CD4-positive, alpha-beta T cell treated with Interleukin-10 for 1 hour (primary cell): ENCODE measurements around the gene HBA2.
"Not testable (repeated sequence)": the region's sequence is repeated elsewhere in the genome, so short reads cannot be mapped to it uniquely, and the experiment has no call there.

Source experiments
- DNase-seq: peaks from one replicate; pipeline ENCODE4 v3.0.0-alpha.2; 2020

The HBA2 gene

DNA sequence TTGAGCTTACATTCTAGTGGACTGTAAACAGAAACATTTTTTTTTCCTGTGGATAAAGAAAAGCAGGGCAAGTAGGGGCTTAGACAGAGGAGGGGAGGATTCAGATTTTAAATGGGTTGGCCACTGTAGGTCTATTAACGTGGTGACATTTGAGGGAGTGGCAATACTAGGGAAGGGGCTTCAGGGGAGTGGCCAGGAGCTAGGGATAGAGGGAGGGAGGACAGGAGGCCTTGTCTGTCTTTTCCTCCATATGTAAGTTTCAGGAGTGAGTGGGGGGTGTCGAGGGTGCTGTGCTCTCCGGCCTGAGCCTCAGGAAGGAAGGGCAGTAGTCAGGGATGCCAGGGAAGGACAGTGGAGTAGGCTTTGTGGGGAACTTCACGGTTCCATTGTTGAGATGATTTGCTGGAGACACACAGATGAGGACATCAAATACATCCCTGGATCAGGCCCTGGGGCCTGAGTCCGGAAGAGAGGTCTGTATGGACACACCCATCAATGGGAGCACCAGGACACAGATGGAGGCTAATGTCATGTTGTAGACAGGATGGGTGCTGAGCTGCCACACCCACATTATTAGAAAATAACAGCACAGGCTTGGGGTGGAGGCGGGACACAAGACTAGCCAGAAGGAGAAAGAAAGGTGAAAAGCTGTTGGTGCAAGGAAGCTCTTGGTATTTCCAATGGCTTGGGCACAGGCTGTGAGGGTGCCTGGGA is 13.4 kb upstream of the HBA2 start:
- no peak for DNase-seq

DNA sequence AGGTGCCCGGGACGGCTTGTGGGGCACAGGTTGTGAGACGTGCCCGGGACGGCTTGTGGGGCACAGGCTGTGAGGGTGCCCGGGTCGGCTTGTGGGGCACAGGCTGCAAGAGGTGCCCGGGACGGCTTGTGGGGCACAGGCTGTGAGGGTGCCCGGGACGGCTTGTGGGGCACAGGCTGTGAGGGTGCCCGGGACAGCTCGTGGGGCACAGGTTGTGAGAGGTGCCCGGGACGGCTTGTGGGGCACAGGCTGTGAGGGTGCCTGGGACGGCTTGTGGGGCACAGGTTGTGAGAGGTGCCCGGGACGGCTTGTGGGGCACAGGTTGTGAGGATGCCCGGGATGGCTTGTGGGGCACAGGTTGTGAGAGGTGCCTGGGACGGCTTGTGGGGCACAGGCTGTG is 12.4 kb upstream of the HBA2 start:
- DNase-seq = not testable (repeated sequence)

DNA sequence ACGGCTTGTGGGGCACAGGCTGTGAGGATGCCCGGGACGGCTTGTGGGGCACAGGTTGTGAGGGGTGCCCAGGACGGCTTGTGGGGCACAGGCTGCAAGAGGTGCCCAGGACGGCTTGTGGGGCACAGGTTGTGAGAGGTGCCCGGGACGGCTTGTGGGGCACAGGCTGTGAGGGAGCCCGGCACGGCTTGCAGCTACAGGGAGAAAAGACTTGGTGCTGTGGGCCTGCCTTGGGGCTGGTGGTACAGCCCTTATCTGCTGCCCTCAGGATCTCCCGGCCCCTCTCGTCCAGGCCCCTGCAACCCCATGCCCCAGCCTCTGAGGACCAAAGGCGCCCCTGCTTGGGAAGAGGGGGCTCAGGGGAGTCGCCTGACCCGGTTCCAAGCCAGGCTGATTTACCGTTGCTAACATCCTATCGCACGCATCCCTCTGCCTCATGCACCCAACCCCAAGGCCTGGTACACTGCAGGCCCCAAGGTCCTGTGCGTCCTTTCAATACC is 11.9 kb upstream of the HBA2 start:
- no peak for DNase-seq

DNA sequence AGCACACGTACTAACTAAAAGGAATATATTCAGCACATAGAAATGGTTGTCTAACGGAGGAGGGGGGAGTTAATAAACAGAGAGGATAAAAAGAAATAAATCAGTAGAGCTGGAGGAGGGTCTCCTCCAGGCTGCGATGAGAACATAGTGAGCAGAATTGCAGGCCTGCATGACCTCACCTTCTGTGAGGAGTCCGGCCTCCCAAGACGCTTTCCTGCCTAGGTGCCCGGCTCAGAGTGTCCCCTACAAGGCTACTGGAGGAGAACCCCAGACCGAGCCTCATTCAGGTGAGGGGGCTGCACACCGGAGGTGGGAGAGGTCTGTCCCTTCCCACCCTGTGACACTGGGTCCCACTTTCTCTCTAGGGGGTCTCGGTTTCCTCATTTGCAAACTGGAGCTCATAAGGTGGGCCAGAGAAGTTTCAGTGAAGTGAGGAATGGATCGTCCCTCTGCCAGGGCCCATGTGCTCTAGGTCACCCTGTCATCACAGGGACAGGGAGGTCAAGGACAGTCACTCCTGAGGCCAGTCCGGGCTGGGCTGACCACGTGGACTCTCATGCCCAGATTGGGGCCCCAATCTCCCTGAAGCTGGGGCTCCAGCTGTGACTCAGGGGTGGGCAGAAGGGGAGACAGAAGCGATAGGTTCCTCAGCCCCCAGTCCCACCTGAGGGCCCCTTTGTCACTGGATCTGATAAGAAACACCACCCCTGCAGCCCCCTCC is 10.2 kb upstream of the HBA2 start:
- no peak for DNase-seq

DNA sequence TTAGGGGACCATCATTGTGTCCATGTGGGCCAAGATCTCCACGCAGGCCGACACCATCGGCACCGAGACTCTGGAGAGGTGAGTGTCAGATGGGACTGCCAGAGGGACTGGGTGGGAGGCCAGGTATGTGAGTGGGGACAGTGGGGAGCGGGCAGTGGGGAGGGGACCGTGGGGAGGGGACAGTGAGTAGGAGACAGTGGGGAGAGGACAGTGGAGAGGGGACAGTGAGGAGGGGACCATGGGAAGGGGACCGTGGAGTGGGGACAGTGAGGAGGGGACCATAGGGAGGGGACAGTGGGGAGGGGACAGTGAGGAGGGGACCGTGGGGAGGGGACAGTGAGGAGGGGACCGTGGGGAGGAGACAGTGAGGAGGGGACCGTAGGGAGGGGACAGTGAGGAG is 9.5 kb upstream of the HBA2 start:
- DNase-seq = not testable (repeated sequence)

DNA sequence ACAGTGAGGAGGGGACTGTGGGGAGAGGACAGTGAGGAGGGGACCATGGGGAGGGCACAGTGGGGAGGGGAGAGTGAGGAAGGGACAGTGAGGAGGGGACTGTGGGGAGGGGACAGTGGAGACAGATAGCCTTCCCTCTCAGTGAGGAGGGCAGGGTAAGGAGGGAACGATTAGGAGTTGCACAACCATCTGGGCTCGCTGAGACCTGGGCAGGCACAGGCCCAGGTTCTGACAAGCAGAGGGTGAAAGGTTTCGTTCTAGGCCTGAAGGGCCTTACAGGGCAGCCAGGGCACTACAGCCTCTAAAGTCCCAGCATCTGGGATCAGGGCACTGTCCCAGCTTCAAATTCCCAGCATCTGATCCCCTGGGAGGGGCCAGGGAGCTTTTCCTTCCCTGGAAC is 9.0 kb upstream of the HBA2 start:
- not testable (repeated sequence) for DNase-seq

DNA sequence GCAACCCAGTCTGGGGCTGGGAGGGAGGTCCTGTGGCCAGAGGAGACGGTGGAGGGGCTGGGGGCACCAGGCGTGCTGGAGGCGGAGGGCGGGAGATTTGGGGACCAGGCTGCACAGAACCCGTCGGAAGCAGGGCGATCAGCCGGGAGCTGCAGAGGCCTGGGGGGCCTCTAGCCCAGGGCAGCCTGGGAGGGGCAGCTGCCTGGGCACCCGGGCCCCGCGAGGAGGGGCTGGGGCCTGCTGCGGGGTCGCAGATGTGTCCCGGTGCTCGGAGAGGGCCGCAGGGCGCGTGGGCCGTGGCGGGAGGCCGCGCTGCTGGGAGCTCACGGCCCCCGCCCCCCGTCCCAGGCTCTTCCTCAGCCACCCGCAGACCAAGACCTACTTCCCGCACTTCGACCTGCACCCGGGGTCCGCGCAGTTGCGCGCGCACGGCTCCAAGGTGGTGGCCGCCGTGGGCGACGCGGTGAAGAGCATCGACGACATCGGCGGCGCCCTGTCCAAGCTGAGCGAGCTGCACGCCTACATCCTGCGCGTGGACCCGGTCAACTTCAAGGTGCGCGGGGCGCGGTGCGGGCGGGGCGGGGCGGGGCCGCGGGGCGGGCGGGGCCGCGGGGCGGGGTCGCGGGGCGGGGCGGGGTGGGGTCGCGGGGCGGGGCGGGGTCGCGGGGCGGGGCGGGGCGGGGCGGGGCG is 8.4 kb upstream of the HBA2 start:
- not testable (repeated sequence) for DNase-seq

DNA sequence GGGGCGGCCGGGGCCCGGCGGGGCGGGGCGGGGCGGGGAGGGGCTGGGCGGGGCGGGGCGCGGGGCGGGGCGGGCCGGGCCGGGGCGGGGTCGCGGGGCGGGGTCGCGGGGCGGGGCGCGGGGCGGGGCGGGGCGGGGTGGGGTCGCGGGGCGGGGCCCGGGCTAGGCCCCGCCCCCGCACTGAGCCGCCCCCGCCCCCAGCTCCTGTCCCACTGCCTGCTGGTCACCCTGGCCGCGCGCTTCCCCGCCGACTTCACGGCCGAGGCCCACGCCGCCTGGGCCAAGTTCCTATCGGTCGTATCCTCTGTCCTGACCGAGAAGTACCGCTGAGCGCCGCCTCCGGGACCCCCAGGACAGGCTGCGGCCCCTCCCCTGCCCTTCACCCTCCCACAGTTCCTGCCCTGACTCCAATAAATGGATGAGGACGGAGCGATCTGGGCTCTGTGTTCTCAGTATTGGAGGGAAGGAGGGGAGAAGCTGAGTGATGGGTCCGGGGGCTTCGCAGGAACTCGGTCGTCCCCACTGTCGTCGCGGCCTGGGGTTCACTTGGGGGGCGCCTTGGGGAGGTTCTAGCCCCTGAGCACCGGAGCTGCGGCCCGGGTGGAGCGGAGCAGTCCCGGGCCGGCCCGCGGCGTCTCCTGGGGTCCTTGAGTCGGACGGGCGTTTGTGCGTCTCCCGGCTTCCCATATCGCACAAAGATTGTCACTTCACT is 7.7 kb upstream of the HBA2 start:
- DNase-seq = no peak

DNA sequence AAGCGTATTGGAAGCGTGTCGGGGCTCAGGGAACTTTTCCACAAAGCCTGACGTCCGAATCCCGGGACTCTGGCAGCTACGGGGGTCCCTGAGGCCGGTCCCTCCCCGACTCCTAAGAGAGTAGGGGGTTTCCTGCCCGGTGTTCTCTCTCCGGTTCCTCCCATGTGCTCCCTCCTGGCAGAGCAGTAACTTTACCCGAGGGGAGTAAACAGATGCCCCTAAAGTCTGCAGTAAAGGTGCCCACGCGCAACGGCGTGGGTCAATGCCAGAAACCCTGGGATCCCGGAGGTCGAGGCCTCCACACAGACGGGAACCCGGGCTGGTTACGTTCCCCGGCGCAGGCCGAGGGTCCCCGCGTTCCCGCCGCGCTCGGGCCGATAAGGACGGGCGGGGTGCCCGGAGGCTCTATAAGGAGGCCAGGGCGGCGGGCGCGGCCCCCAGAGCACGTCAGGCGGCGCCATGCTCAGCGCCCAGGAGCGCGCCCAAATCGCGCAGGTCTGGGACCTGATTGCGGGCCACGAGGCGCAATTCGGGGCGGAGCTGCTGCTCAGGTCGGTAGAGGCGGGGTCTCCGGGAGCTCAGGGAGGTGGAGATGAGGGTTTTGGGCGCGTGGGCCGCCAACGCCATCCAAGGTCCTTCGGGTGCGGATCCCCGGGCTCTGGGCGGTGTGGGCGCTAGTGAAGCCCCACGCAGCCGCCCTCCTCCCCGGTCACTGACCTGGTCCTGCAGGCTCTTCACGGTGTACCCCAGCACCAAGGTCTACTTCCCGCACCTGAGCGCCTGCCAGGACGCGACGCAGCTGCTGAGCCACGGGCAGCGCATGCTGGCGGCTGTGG is 6.9 kb upstream of the HBA2 start, which contains the start of gene HBM:
Gene HBM (plus strand): TSS at position 440 of the 836 bp plus-strand sequence. CDS start 20 bp downstream, at position 460.
- no peak for DNase-seq

DNA sequence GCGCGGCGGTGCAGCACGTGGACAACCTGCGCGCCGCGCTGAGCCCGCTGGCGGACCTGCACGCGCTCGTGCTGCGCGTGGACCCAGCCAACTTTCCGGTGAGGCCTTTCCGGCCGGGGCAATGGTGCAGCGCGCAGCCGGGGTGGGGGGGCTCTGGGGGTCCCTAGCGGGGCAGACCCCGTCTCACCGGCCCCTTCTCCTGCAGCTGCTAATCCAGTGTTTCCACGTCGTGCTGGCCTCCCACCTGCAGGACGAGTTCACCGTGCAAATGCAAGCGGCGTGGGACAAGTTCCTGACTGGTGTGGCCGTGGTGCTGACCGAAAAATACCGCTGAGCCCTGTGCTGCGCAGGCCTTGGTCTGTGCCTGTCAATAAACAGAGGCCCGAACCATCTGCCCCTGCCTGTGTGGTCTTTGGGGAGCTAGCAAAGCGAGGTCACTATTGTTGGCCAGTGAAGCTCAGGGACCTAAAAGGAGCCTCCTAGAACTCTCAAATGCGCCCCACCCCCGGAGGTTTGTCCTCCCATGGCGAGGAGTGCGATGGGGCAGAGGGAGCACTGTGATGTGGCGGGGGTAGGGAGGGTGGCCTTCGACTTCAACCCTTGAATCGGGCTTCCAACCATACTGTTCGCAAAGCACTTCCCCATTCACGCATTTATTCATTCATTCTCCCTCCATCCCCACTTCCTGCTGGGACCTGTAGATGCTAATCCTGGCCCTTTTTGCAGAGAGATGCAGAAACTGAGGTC is 6.1 kb upstream of the HBA2 start:
- no peak for DNase-seq

DNA sequence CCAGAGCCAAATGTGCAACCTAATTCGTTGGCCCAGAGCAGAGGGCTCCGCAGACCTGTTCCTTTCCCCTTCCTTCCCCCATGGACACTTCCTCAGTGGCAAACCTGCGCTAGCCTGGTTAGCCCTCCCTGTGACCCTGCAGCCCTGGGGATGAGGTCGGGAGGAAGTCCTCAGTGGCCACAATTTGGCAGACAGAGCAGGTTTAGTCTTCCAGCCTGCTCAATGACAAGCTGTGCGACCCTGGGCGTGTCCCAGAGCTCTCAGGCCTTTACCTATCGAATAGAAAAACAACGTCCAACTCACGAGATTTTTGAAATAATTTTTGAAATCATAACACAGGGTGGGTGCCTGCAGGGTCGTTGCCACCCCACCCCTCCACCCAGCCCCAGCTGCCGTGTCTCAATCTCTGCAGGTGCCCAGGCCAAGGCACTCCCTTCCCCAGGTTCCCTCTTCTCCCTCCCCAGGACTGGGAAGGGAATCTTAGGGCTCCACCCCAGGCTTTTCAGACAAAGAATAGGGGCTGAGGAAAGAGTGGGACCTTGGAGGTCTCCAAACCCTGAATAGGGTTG is 5.5 kb upstream of the HBA2 start:
- no peak for DNase-seq

DNA sequence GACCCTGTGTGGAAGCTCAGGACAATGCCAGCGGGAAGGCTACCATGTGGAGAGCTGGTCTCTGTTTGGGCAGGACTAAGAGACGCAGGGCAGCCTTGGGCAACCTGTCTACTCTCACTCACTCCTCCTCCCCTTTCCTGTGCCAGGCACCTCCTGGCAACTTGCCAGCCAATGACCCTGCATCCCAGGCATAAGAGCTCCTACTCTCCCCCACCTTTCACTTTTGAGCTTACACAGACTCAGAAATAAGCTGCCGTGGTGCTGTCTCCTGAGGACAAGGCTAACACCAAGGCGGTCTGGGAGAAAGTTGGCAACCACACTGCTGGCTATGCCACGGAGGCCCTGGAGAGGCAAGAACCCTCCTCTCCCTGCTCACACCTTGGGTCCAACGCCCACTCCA is 4.3 kb upstream of the HBA2 start:
- no peak for DNase-seq

DNA sequence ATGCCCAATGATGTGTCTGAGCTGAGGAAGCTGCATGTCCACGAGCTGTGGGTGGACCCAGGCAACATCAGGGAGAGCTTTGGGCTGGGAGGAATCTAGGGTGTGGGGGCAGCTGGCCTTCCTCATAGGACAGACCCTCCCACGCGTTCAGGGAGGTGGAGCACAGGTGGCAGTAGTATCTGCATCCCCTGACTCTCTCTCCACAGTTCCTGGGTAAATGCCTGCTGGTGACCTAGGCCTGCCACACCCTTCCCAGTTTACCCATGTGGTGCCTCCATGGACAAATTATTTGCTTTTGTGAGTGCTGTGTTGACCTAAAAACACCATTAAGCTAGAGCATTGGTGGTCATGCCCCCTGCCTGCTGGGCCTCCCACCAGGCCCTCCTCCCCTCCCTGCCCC is 3.7 kb upstream of the HBA2 start:
- DNase-seq = no peak

DNA sequence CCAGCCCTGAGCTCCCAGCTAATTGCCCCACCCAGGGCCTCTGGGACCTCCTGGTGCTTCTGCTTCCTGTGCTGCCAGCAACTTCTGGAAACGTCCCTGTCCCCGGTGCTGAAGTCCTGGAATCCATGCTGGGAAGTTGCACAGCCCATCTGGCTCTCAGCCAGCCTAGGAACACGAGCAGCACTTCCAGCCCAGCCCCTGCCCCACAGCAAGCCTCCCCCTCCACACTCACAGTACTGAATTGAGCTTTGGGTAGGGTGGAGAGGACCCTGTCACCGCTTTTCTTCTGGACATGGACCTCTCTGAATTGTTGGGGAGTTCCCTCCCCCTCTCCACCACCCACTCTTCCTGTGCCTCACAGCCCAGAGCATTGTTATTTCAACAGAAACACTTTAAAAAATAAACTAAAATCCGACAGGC is 2.6 kb upstream of the HBA2 start:
- DNase-seq = not testable (repeated sequence)

DNA sequence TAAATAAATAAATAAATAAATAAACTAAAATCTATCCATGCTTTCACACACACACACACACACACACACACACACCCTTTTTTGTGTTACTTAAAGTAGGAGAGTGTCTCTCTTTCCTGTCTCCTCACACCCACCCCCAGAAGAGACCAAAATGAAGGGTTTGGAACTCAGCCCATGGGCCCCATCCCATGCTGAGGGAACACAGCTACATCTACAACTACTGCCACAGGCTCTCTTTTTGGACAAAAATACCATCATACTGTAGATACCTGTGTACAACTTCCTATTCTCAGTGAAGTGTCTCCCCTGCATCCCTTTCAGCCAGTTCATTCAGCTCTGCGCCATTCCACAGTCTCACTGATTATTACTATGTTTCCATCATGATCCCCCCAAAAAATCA is 1.9 kb upstream of the HBA2 start:
- no peak for DNase-seq

DNA sequence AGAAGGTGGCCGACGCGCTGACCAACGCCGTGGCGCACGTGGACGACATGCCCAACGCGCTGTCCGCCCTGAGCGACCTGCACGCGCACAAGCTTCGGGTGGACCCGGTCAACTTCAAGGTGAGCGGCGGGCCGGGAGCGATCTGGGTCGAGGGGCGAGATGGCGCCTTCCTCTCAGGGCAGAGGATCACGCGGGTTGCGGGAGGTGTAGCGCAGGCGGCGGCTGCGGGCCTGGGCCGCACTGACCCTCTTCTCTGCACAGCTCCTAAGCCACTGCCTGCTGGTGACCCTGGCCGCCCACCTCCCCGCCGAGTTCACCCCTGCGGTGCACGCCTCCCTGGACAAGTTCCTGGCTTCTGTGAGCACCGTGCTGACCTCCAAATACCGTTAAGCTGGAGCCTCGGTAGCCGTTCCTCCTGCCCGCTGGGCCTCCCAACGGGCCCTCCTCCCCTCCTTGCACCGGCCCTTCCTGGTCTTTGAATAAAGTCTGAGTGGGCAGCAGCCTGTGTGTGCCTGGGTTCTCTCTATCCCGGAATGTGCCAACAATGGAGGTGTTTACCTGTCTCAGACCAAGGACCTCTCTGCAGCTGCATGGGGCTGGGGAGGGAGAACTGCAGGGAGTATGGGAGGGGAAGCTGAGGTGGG is 657 bp downstream of the HBA2 start:
- not testable (repeated sequence) for DNase-seq

DNA sequence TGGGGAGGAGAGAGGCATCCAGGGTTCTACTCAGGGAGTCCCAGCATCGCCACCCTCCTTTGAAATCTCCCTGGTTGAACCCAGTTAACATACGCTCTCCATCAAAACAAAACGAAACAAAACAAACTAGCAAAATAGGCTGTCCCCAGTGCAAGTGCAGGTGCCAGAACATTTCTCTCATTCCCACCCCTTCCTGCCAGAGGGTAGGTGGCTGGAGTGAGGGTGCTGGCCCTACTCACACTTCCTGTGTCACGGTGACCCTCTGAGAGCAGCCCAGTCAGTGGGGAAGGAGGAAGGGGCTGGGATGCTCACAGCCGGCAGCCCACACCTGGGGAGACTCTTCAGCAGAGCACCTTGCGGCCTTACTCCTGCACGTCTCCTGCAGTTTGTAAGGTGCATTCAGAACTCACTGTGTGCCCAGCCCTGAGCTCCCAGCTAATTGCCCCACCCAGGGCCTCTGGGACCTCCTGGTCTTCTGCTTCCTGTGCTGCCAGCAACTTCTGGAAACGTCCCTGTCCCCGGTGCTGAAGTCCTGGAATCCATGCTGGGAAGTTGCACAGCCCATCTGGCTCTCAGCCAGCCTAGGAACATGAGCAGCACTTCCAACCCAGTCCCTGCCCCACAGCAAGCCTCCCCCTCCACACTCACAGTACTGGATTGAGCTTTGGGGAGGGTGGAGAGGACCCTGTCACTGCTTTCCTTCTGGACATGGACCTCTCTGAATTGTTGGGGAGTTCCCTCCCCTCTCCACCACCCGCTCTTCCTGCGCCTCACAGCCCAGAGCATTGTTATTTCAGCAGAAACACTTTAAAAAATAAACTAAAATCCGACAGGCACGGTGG is 1.5 kb downstream of the HBA2 start:
- DNase-seq = not testable (repeated sequence)

DNA sequence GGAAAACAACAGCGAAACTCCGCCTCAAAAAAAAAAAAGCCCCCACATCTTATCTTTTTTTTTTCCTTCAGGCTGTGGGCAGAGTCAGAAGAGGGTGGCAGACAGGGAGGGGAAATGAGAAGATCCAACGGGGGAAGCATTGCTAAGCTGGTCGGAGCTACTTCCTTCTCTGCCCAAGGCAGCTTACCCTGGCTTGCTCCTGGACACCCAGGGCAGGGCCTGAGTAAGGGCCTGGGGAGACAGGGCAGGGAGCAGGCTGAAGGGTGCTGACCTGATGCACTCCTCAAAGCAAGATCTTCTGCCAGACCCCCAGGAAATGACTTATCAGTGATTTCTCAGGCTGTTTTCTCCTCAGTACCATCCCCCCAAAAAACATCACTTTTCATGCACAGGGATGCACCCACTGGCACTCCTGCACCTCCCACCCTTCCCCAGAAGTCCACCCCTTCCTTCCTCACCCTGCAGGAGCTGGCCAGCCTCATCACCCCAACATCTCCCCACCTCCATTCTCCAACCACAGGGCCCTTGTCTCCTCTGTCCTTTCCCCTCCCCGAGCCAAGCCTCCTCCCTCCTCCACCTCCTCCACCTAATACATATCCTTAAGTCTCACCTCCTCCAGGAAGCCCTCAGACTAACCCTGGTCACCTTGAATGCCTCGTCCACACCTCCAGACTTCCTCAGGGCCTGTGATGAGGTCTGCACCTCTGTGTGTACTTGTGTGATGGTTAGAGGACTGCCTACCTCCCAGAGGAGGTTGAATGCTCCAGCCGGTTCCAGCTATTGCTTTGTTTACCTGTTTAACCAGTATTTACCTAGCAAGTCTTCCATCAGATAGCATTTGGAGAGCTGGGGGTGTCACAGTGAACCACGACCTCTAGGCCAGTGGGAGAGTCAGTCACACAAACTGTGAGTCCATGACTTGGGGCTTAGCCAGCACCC is 2.6 kb downstream of the HBA2 start:
- no peak for DNase-seq
